ENCODE results near the gene ELOVL5.
A peak's percentile ranks its signal among the peaks of the same experiment; 100 is the strongest.
"Not testable (repeated sequence)": the region's sequence is repeated elsewhere in the genome, so short reads cannot be mapped to it uniquely, and the experiment has no call there.

ELOVL5 gene

GRCh38 chr6:53313784-53314400, 34.9 kb downstream of the ELOVL5 start:
- Mint-ChIP-seq H3K27ac (no peak overlapping the region), H3K27me3 (no peaks in the 10 kb centered on the region), H3K9me3 (no peaks in the 10 kb centered on the region), H3K4me3 (no peak overlapping the region), H3K36me3 (ENCODE audit: low read depth) (no peaks in the 10 kb centered on the region), H3K4me1 (ENCODE audit: low read depth) (peaks cover 57% of the 10 kb centered on the region)
- intact Hi-C loops (cut with micrococcal nuclease), result no loop called here

DNA sequence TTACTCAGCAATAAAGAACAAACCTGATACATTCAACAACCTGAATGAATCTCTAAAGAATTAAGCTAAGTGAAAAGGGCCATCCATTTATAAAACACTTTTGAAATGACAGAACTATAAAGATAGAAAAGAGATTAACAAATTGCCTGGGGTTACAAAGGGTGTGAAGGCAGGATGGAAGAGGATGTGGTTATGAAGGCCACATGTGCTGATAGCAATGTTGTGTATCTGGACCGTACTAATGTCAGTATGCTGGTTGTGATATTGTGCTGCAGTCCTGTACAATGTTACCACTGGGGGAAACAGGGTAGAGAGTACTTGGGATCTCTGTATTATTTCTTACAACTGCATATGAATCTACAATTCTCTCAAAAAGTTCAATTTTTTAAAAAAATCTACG, 36.4 kb downstream of the ELOVL5 start:
- Mint-ChIP-seq H3K36me3 (ENCODE audit: low read depth) (no peaks in the 10 kb centered on the region), H3K4me3 (no peak overlapping the region), H3K27me3 (no peaks in the 10 kb centered on the region), H3K27ac (no peak overlapping the region), H3K9me3 (no peaks in the 10 kb centered on the region), H3K4me1 (ENCODE audit: low read depth) (peaks cover 67% of the 10 kb centered on the region)
- intact Hi-C loops (cut with micrococcal nuclease), result no loop called here

DNA sequence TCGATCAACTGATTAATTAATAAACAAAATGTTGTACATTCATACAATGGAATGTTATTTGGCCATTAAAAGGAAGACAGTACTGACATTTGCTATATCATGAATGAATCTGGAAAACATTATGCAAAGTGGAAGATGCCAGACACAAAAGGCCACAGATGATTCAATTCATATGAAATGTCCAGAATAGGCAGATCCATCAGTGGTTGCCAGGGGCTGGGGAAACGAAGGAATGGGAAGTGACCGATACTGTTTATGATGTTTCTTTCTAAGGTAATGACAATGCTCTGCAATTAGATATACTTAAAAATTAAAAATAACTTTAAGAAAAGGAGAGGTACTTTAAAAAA, 37.2 kb downstream of the ELOVL5 start:
- H3K4me3 Mint-ChIP-seq, result no peak overlapping the region
- no peaks in the 10 kb centered on the region for H3K36me3 Mint-ChIP-seq (ENCODE audit: low read depth)
- intact Hi-C loops (cut with micrococcal nuclease), result no loop called here
- no peak overlapping the region for H3K27ac Mint-ChIP-seq
- H3K27me3 Mint-ChIP-seq, result no peaks in the 10 kb centered on the region
- peaks cover 71% of the 10 kb centered on the region for H3K4me1 Mint-ChIP-seq (ENCODE audit: low read depth)
- H3K9me3 Mint-ChIP-seq, result no peaks in the 10 kb centered on the region

DNA sequence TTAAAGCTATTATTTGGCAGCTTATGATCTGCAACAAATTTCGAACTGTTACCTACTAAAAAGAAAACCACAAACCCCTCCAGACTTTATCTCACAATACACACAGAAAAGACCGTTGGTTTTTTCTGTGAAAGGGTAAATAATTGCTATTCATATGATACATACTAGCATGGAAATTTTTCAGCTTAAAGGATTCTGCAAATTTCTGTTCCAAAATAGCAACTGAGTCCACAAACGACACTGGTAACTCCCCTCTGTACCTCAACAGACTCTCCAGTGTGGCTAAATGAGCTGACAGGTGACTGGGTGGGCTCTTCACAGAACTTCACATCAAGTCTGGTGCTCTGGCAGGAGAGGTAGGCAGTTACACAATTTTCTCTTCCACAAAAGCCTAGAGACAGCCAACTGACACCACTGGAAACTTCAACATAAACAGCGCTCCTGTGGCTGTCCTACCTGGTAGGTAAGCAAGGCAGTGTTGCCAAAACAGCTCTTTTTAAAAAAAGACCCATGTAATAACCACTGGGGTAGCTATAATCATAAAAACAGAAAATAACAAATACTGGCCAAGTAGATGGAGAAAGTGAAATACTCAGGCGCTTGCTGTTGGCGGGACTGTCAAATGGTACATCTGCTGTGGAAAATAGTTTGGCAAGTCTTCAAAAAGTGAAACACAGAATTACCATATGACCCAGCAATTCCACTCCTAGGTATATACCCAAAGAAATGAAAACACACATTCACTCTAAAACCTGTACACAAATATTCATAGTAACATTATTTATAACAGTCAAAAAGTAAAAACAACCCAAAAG, 37.8 kb downstream of the ELOVL5 start:
- Mint-ChIP-seq H3K27me3 (no peaks in the 10 kb centered on the region), H3K9me3 (no peaks in the 10 kb centered on the region), H3K36me3 (ENCODE audit: low read depth) (no peaks in the 10 kb centered on the region), H3K27ac (peak overlapping the region; percentile 43), H3K4me1 (ENCODE audit: low read depth) (peaks cover 66% of the 10 kb centered on the region), H3K4me3 (no peak overlapping the region)
- intact Hi-C loops (cut with micrococcal nuclease), result no loop called here

- Mint-ChIP-seq H3K36me3 (ENCODE audit: low read depth) (peaks cover 7% of the 10 kb centered on the region), H3K27me3 (no peaks in the 10 kb centered on the region), H3K27ac (peak overlapping the region; percentile 43), H3K9me3 (no peaks in the 10 kb centered on the region), H3K4me3 (no peak overlapping the region), H3K4me1 (ENCODE audit: low read depth) (peaks cover 65% of the 10 kb centered on the region)
- intact Hi-C loops (cut with micrococcal nuclease), result no loop called here
Observed at GRCh38 chr6:53309901-53310300, 38.8 kb downstream of the ELOVL5 start.

DNA sequence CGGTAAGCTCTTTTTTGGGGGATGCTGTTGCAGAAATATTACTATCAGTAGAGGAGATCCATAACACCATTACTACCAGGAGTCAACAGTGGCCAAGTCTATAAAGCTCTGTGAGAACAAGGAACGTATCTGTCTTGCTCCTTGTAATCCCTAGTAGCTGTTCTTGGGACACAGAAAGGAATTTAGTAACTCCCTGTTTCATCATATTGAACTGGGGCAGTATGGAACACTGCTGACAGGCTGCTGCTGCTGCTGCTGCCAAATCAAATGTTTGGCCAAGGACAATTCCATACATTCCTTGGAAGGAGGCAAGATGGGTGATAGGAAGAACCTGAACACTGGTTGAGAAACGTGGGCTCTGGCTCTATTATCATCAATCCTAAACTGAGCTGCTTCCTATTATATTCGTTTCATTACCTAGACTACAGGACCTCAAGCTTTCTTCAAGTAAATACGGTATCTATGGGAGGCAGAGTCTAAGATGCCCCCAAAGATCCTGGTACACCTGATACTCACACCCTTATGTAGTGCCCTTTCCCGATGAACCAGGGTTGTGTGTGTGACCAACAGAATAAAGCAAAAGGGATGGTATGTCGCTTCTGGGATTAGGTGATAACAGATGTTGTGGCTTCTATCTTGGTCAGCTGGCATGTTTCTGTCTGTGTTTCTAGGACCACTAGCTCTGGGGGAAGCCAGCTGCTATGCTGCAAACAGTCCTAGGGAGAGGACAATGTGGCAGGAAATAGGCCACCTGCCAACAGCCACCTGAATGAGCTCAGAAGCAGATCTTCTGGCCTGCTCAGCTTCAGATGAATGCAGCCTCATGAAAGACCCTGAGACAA, 39.5 kb downstream of the ELOVL5 start:
- H3K9me3 Mint-ChIP-seq, result no peaks in the 10 kb centered on the region

DNA sequence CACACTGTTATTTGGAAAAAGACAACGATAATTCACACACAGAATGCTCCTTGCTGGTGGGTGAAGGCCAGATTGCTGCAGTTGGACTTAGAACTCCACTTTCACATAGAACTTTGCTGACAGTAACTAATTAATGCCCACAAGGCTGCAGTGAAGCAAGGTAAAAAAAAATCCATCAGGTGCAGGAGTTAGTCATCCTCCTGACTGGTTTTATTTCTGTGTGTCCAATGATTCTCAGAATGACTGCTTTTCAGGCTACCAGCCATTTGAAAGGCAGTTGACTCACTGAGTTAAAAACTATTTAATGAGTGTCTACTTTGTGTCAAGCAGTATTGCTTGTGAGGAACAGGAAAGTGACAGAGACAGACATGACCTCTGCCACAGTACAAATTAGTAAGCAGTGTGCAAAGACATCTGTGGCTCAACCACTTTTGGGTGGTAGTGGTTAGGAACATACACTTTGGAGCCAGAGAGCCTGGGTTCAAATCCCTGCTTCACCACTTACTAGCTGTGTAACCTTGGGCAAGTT, 41.9 kb downstream of the ELOVL5 start:
- Mint-ChIP-seq H3K9me3 (no peaks in the 10 kb centered on the region), H3K4me3 (no peak overlapping the region), H3K27ac (no peak overlapping the region), H3K36me3 (ENCODE audit: low read depth) (peaks cover 11% of the 10 kb centered on the region), H3K4me1 (ENCODE audit: low read depth) (peaks cover 67% of the 10 kb centered on the region), H3K27me3 (no peaks in the 10 kb centered on the region)
- intact Hi-C loops (cut with micrococcal nuclease), result no loop called here

More for the DNA sequence above, 39.5 kb downstream of the ELOVL5 start:
- peaks cover 11% of the 10 kb centered on the region for H3K36me3 Mint-ChIP-seq (ENCODE audit: low read depth)
- no peaks in the 10 kb centered on the region for H3K27me3 Mint-ChIP-seq
- H3K4me1 Mint-ChIP-seq (ENCODE audit: low read depth), result peaks cover 68% of the 10 kb centered on the region
- H3K4me3 Mint-ChIP-seq, result no peak overlapping the region
- intact Hi-C loops (cut with micrococcal nuclease), result no loop called here
- peak overlapping the region; percentile 43 for H3K27ac Mint-ChIP-seq

DNA sequence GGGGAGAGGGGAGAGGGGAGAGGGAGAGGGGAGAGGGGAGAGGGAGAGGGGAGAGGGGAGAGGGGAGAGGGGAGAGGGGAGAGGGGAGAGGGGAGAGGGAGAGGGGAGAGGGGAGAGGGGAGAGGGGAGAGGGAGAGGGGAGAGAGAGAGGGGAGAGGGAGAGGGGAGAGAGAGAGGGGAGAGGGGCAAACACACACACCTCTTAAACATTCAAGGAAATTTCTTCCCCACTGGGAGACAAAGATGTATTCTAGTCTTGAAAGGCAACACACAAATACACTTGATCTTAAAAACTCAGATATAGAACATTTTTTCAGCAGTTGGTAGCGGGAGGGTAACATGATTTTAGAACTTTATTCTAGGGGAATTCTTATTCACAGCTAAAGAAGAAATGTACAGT, 42.5 kb downstream of the ELOVL5 start:
- H3K9me3 Mint-ChIP-seq, result not testable (repeated sequence)

DNA sequence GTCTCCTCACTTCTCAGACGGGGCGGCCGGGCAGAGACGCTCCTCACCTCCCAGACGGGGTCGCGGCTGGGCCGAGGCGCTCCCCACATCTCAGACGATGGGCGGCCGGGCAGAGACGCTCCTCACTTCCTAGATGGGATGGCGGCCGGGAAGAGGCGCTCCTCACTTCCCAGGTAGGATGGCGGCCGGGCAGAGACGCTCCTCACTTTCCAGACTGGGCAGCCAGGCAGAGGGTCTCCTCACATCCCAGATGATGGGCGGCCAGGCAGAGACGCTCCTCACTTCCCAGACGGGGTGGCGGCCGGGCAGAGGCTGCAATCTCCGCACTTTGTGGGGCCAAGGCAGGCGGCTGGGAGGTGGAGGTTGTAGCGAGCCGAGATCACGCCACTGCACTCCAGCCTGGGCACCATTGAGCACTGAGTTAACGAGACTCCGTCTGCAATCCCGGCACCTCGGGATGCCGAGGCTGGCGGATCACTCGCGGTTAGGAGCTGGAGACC, 43.2 kb downstream of the ELOVL5 start:
- intact Hi-C loops (cut with micrococcal nuclease); H3K27me3 Mint-ChIP-seq; H3K4me3 Mint-ChIP-seq; H3K9me3 Mint-ChIP-seq: not testable (repeated sequence)
- H3K36me3 Mint-ChIP-seq (ENCODE audit: low read depth), result peaks cover 11% of the 10 kb centered on the region
- peak overlapping the region; percentile 37 for H3K27ac Mint-ChIP-seq
- H3K4me1 Mint-ChIP-seq (ENCODE audit: low read depth), result peaks cover 70% of the 10 kb centered on the region

More for the DNA sequence above, 42.5 kb downstream of the ELOVL5 start:
- H3K4me1 Mint-ChIP-seq (ENCODE audit: low read depth), result peaks cover 70% of the 10 kb centered on the region
- H3K27me3 Mint-ChIP-seq; H3K4me3 Mint-ChIP-seq; H3K27ac Mint-ChIP-seq; intact Hi-C loops (cut with micrococcal nuclease): not testable (repeated sequence)
- H3K36me3 Mint-ChIP-seq (ENCODE audit: low read depth), result peaks cover 11% of the 10 kb centered on the region

GRCh38 chr6:53304953-53305352, 43.8 kb downstream of the ELOVL5 start:
- intact Hi-C loops (cut with micrococcal nuclease); H3K9me3 Mint-ChIP-seq; H3K4me3 Mint-ChIP-seq; H3K27me3 Mint-ChIP-seq: not testable (repeated sequence)
- peaks cover 11% of the 10 kb centered on the region for H3K36me3 Mint-ChIP-seq (ENCODE audit: low read depth)
- peak overlapping the region; percentile 37 for H3K27ac Mint-ChIP-seq
- H3K4me1 Mint-ChIP-seq (ENCODE audit: low read depth), result peaks cover 70% of the 10 kb centered on the region

DNA sequence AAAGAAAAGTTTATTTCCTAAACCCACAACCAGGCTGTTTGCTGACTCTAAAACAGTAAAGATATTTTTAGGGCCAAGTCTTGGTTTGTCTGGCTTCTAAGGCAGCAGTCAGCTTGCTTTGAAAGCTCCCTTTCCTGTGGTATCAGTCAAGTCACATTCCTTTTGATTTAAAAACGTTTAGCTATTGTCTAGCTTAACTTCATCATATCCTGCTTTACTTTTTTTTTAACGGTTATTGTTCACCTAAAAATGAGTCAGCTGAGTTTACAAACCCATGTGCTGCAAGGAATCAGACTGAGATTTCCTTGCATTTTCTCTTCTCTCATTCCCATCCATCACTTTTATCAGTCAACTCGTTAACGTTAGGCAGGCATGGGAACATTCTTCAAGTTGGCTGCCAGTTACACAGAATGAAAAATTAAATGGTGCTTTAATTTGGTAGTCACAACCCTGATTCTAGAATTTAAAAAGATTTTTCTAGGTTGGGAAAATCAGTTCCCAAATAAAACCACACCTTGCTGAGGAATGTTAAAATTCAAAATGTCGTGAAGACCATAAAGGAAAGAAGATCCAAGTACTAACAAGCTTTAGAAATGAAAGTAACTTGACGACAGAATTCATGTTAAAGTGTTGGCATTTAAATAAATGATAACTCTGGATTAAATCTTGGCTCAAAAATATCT, 45.9 kb downstream of the ELOVL5 start:
- H3K27ac Mint-ChIP-seq, result no peak overlapping the region
- intact Hi-C loops (cut with micrococcal nuclease), result no loop called here
- no peaks in the 10 kb centered on the region for H3K27me3 Mint-ChIP-seq
- H3K4me3 Mint-ChIP-seq, result no peak overlapping the region
- H3K36me3 Mint-ChIP-seq (ENCODE audit: low read depth), result peaks cover 11% of the 10 kb centered on the region
- no peaks in the 10 kb centered on the region for H3K9me3 Mint-ChIP-seq
- peaks cover 64% of the 10 kb centered on the region for H3K4me1 Mint-ChIP-seq (ENCODE audit: low read depth)

- no peak overlapping the region for H3K27ac Mint-ChIP-seq
- H3K4me3 Mint-ChIP-seq, result no peak overlapping the region
- peaks cover 57% of the 10 kb centered on the region for H3K4me1 Mint-ChIP-seq (ENCODE audit: low read depth)
- H3K9me3 Mint-ChIP-seq, result no peaks in the 10 kb centered on the region
- H3K27me3 Mint-ChIP-seq, result no peaks in the 10 kb centered on the region
- intact Hi-C loops (cut with micrococcal nuclease), result no loop called here
- peaks cover 11% of the 10 kb centered on the region for H3K36me3 Mint-ChIP-seq (ENCODE audit: low read depth)
Observed at GRCh38 chr6:53301801-53302537, 46.8 kb downstream of the ELOVL5 start.
